CD14-positive monocyte (primary cell): ENCODE measurements around the gene CKAP2L. TPM values are rescaled to one million over a fixed set of nuclear protein-coding genes. Genes with fewer than 3 reads are reported as not detected.

ENCODE experiments used
- DNase-seq, 3 donors: peaks; one replicate each; pipeline ENCODE4 v3.0.0-alpha.2; 2011 to 2022
- H2AFZ ChIP-seq: 2 replicates; pipeline ENCODE4 v1.6.0; 2012; ENCODE audit warnings: mild to moderate bottlenecking, low read depth, low read length, inconsistent platforms; ENCODE audit not compliant: insufficient read depth, poor library complexity, severe bottlenecking
- H3K27ac ChIP-seq, 2 donors: 1 replicate in 1 of 2; 2 replicates in 1 of 2; pipeline ENCODE4 v1.5.1; 2012 to 2013; ENCODE audit warnings: low read length in 2 of 2, control low read depth in 1 of 2, inconsistent platforms in 1 of 2, low read depth in 1 of 2, mild to moderate bottlenecking in 1 of 2
- H3K27me3 ChIP-seq, 2 donors: one replicate each; pipeline versions ENCODE4 v1.6.0 to v1.6.1; 2011 to 2013; ENCODE audit warnings: low read length in 2 of 2; ENCODE audit not compliant: control insufficient read depth in 2 of 2, insufficient read depth in 2 of 2
- H3K36me3 ChIP-seq, 2 donors: replicated peaks in 1 of 2; 1 replicate in 1 of 2; 2 replicates in 1 of 2; pipeline versions ENCODE4 v1.5.1 to v1.6.1; 2012 to 2013; ENCODE audit warnings: low read length in 2 of 2, control low read depth in 1 of 2, inconsistent platforms in 1 of 2, mild to moderate bottlenecking in 1 of 2; ENCODE audit not compliant: insufficient read depth in 2 of 2, control insufficient read depth in 1 of 2
- H3K4me1 ChIP-seq, 2 donors: 1 replicate in 1 of 2; 2 replicates in 1 of 2; pipeline versions ENCODE4 v1.5.1 to v1.6.1; 2012 to 2013; ENCODE audit warnings: low read length in 2 of 2, control low read depth in 1 of 2, inconsistent platforms in 1 of 2, mild to moderate bottlenecking in 1 of 2, moderate library complexity in 1 of 2; ENCODE audit not compliant: insufficient read depth in 2 of 2, control insufficient read depth in 1 of 2
- H3K4me2 ChIP-seq: replicated peaks from 2 replicates; pipeline ENCODE3; 2012; ENCODE audit warnings: low read length, moderate library complexity, mild to moderate bottlenecking; ENCODE audit not compliant: poor library complexity, severe bottlenecking; ENCODE audit errors: extremely low read depth
- H3K4me3 ChIP-seq, 3 experiments: fragments of 200-600 bp in 1 of 3; sonication (generic) in 1 of 3; replicated peaks in 1 of 3; 1 replicate in 2 of 3; 2 replicates in 1 of 3; pipeline ENCODE4 v1.5.1; 2011 to 2013; ENCODE audit warnings: low read length in 3 of 3, mild to moderate bottlenecking in 3 of 3, control low read depth in 2 of 3, low read depth in 2 of 3, inconsistent platforms in 1 of 3, moderate library complexity in 1 of 3
- H3K79me2 ChIP-seq: 2 replicates; pipeline ENCODE4 v1.6.0; 2012; ENCODE audit warnings: mild to moderate bottlenecking, control low read depth, inconsistent platforms, low read length, moderate library complexity; ENCODE audit not compliant: insufficient read depth
- H3K9ac ChIP-seq: 2 replicates; pipeline ENCODE4 v1.6.0; 2017; ENCODE audit warnings: low read length, mild to moderate bottlenecking; ENCODE audit not compliant: insufficient read depth, poor library complexity, severe bottlenecking
- H3K9me3 ChIP-seq, 2 donors: replicated peaks in 1 of 2; 1 replicate in 1 of 2; 2 replicates in 1 of 2; pipeline versions ENCODE4 v1.5.1 to v1.6.1; 2012 to 2013; ENCODE audit warnings: low read length in 2 of 2, control low read depth in 1 of 2; ENCODE audit not compliant: control insufficient read depth in 1 of 2, insufficient read depth in 1 of 2
- H4K20me1 ChIP-seq: 2 replicates; pipeline ENCODE4 v1.6.0; 2012; ENCODE audit warnings: mild to moderate bottlenecking, low read length, control low read depth, moderate library complexity; ENCODE audit not compliant: insufficient read depth
- H3K27ac Mint-ChIP-seq, 7 donors: one replicate each; pipeline ENCODE4 v1.8.0; 2020; ENCODE audit warnings: mild to moderate bottlenecking in 7 of 7, mixed read lengths in 7 of 7, moderate library complexity in 6 of 7, inconsistent platforms in 2 of 7
- H3K27me3 Mint-ChIP-seq, 3 donors: one replicate each; pipeline ENCODE4 v1.8.0; 2021 to 2022; ENCODE audit warnings: low read depth in 3 of 3, mild to moderate bottlenecking in 3 of 3, mixed read lengths in 3 of 3, moderate library complexity in 3 of 3, inconsistent platforms in 1 of 3
- H3K36me3 Mint-ChIP-seq, 2 donors: one replicate each; pipeline ENCODE4 v1.8.0; 2020; ENCODE audit warnings: mixed read lengths in 2 of 2, inconsistent platforms in 1 of 2, mild to moderate bottlenecking in 1 of 2
- H3K4me1 Mint-ChIP-seq: one replicate; pipeline ENCODE4 v1.8.0; 2020; ENCODE audit warnings: mild to moderate bottlenecking, mixed read lengths
- H3K4me3 Mint-ChIP-seq, 2 donors: one replicate each; pipeline ENCODE4 v1.8.0; 2020; ENCODE audit warnings: mild to moderate bottlenecking in 2 of 2, mixed read lengths in 2 of 2, moderate library complexity in 1 of 2
- H3K9me3 Mint-ChIP-seq, 7 donors: one replicate each; pipeline ENCODE4 v1.8.0; 2020 to 2022; ENCODE audit warnings: mixed read lengths in 7 of 7, mild to moderate bottlenecking in 6 of 7, moderate library complexity in 6 of 7, inconsistent platforms in 2 of 7
- CTCF ChIP-seq: fragments of 200-600 bp; IDR thresholded peaks from one replicate; pipeline ENCODE4 v1.8.0; 2022; ENCODE audit warnings: antibody characterized with exemption, mild to moderate bottlenecking
- WGBS: methylation state at CpG from one replicate; pipeline ENCODE4 v1.1.5; 2013; ENCODE audit warnings: missing lambda C conversion rate; ENCODE audit not compliant: insufficient coverage; 5-methylcytosine and 5-hydroxymethylcytosine counted together
- intact Hi-C, 2 donors: fragments of 100-400 bp; cut with micrococcal nuclease; formaldehyde crosslinking; loops; one replicate each; pipeline versions ENCODE4 v1.15.0 to v1.15.1; 2023
- polyA plus RNA-seq, 3 donors: library from polyadenylated mRNA; depleted of rRNA in 1 of 3; unstranded in 2 of 3; stranded (reverse) in 1 of 3; fragments of 300-500 nt in 2 of 3; fragments of >200 nt in 1 of 3; fragmentation: Illumina TruSeq in 2 of 3; gene quantifications; 1 replicate in 2 of 3; 2 replicates in 1 of 3; pipeline ENCODE4 v1.2.3, GENCODE V29; 2012 to 2021

Gene CKAP2L
- polyA plus RNA-seq, 3 donors: 0.04 to 0.24 TPM; not detected in 1

- H4K20me1 ChIP-seq: peaks cover 4% of the 10 kb centered on the region
- no peaks in the 10 kb centered on the region for H3K9me3 ChIP-seq
- no peak overlapping the region for H3K4me2 ChIP-seq
- TF ChIP-seq CTCF: no peak
- no peak overlapping the region for H3K9ac ChIP-seq
- H3K9me3 Mint-ChIP-seq: peaks cover 5 to 10% (median 6%) of the 10 kb centered on the region in 7 donors
- no peak overlapping the region for H3K4me3 ChIP-seq
- H3K27me3 Mint-ChIP-seq: peaks cover 2 to 4% (median 4%) of the 10 kb centered on the region in 3 donors
- no peaks in the 10 kb centered on the region for H3K27me3 ChIP-seq
- intact Hi-C loops: loop anchor here (5.0 to 10.0 kb wide), 5 partner anchors 33 to 90 kb away; partner anchors contain the start of genes CKAP2L (in 1 of the 2) and IL1B (in 1 of the 2)
- H2AFZ ChIP-seq: no peak overlapping the region
- peaks cover 53 to 63% of the 10 kb centered on the region in 2 donors for H3K4me1 ChIP-seq
- no peak overlapping the region for H3K4me3 Mint-ChIP-seq
- H3K36me3 ChIP-seq: no peaks in the 10 kb centered on the region
- H3K27ac ChIP-seq: peak overlapping the region in 1 of 2 donors; percentile 99
- peaks cover 46% of the 10 kb centered on the region for H3K4me1 Mint-ChIP-seq
- H3K36me3 Mint-ChIP-seq: no peaks in the 10 kb centered on the region
- peak overlapping the region; percentile 61 to 99 (median 95) for H3K27ac Mint-ChIP-seq
- H3K79me2 ChIP-seq: no peaks in the 10 kb centered on the region
- 73% methylated on average over 3 of the region's 3 CpGs for WGBS
- peak in 2 of 3 donors; percentile 44 to 60 for DNase-seq
These were observed 30.4 kb upstream of the CKAP2L start for GRCh38 chr2:112794841-112795240.

GRCh38 chr2:112794131-112794733 is 29.8 kb upstream of the CKAP2L start:
- no peak overlapping the region for H2AFZ ChIP-seq

More at GRCh38 chr2:112794131-112794733, 29.8 kb upstream of the CKAP2L start:
- peaks cover 4 to 10% (median 6%) of the 10 kb centered on the region in 7 donors for H3K9me3 Mint-ChIP-seq
- Histone ChIP-seq H3K4me1 (peaks cover 47 to 59% of the 10 kb centered on the region in 2 donors), H4K20me1 (peaks cover 4% of the 10 kb centered on the region), H3K27ac (peak overlapping the region; percentile 70 to 99), H3K9ac (peak overlapping the region; percentile 73), H3K27me3 (no peaks in the 10 kb centered on the region), H3K4me3 (peak overlapping the region in 1 of 3 experiments; percentile 29), H3K4me2 (peak overlapping the region; percentile 36), H3K79me2 (no peaks in the 10 kb centered on the region), H3K36me3 (no peaks in the 10 kb centered on the region), H3K9me3 (no peaks in the 10 kb centered on the region)
- intact Hi-C loops: loop anchor here in 1 of 2 donors (5.0 to 10.0 kb wide), 2 partner anchors 42 to 91 kb away; no protein-coding TSS in a partner anchor
- peaks cover 2 to 4% (median 4%) of the 10 kb centered on the region in 3 donors for H3K27me3 Mint-ChIP-seq
- no peak for TF ChIP-seq CTCF
- WGBS: 0% methylated on average over 2 of the region's 5 CpGs
- peaks cover 44% of the 10 kb centered on the region for H3K4me1 Mint-ChIP-seq
- DNase-seq: peak; percentile 97 to 100 (median 99)
- H3K27ac Mint-ChIP-seq: peak overlapping the region; percentile 95 to 99 (median 97)
- no peaks in the 10 kb centered on the region for H3K36me3 Mint-ChIP-seq
- H3K4me3 Mint-ChIP-seq: peak overlapping the region in 1 of 2 donors; percentile 53
